ENCODE results near the gene KIAA1328. TPM values are rescaled to one million over a fixed set of nuclear protein-coding genes. Genes with fewer than 3 reads are reported as not detected.
"Not testable (repeated sequence)": the region's sequence is repeated elsewhere in the genome, so short reads cannot be mapped to it uniquely, and the experiment has no call there.

The KIAA1328 gene
- total RNA-seq, 2 donors from 2014 or later, result 6.1 to 14.3 TPM

DNA sequence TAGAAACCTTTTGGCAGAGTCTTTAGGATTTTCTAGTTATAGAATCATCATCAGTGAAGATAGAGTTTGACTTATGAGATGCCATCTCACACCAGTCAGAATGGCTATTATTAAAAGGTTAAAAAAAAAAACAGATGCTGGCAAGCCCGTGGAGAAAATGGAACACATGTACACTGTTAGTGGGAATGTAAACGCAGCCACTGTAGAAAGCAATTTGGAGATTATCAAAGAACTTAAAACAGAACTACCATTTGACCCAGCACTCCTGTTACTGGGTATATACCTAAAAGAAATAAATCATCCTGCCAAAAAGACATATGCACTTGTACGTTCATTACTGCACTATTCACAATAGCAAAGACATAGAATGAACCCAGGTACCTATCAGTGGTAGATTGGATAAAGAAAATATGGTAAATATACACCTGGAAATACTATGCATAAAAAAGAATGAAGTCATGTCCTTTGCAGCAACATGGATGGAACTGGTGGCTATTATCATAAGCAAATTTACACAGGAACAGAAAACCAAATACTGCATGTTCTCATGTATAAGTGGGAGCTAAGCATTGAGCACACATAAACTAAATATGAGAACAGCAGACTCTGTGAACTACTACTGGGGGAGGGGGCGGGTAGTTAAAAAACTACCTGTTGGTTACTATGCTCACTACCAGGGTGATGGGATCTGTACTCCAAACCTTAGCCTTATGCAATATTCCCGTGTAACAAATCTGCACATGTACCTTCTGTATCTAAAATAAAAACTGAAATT lies 279.0 kb downstream of the KIAA1328 start:
- ATAC-seq (no peak), DNase-seq (ENCODE audit: low spot score) (no peak)
- Mint-ChIP-seq H3K4me1 (ENCODE audit: low read depth in 2 of 2) (no peaks in the 10 kb centered on the region), H3K4me3 (no peak overlapping the region), H3K9me3 (peaks cover 20% of the 10 kb centered on the region), H3K27ac (no peak overlapping the region), H3K36me3 (peaks cover 19% of the 10 kb centered on the region), H3K27me3 (no peaks in the 10 kb centered on the region)

DNA sequence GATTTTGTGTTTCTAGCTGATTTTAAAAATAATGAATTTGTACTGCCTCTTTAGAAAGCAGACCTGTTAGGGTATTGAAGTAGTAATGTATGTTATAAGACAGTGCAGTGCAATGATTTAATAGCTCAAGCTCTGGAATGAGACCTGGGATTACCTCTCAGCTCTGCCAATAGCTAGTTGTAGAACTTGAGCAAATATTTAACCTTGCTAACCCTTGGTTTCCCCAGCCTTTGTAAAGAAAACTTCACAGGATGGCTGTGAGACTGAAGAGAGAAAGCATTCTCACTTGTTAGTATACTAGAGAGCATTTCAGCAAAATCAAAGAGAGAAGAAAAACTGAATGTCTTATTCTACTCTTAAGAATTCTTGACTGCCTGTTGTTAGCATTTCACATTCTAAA lies 293.9 kb downstream of the KIAA1328 start:
- Mint-ChIP-seq H3K36me3 (no peaks in the 10 kb centered on the region), H3K9me3 (peaks cover 4% of the 10 kb centered on the region), H3K27me3 (no peaks in the 10 kb centered on the region), H3K4me3 (no peak overlapping the region), H3K27ac (no peak overlapping the region), H3K4me1 (ENCODE audit: low read depth in 2 of 2) (no peaks in the 10 kb centered on the region)
- DNase-seq (ENCODE audit: low spot score), result no peak
- ATAC-seq, result no peak

DNA sequence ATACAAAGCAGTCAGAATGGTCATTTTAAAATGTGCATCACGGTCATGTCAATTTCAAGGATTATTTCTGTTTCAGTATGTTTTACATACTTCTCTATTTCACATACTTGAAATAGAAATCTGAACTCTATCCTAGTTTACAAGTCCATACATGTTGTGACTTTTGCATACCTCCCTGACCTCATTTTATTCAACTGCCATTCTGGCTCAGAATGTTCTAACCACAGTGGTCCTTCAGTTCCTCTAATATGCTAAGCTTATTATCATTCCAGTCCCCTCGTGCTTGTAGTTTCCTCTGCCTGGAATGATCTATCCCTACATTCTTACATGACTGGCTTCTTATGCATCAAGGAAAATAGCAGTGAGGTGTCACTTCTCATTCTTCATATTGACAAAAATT lies 295.6 kb downstream of the KIAA1328 start:
- H3K9me3 Mint-ChIP-seq, result peaks cover 7% of the 10 kb centered on the region
- ATAC-seq, result no peak

DNA sequence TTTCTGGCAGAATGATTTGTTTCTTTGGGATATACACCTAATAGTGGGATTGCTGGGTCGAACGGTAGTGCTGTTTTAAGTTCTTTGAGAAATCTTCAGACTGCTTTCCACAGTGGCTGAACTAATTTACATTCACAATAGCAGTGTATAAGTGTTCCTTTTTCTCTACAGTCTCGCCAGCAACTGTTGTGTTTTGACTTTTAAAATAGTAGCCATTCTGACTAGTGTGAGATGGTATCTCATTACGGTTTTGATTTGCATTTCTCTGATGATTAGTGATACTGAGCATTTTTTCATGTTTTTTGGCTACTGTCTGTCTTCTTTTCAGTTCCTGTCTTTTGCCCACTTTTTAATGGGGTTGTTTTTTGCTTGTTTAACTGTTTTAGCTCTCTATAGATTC lies 306.2 kb downstream of the KIAA1328 start:
- Mint-ChIP-seq H3K4me1 (ENCODE audit: low read depth in 2 of 2) (no peaks in the 10 kb centered on the region), H3K27me3 (no peaks in the 10 kb centered on the region), H3K4me3 (no peak overlapping the region), H3K9me3 (peaks cover 14% of the 10 kb centered on the region), H3K36me3 (peaks cover 15% of the 10 kb centered on the region), H3K27ac (no peak overlapping the region)
- DNase-seq (ENCODE audit: low spot score), result no peak
- ATAC-seq, result no peak

More for the DNA sequence above, 295.6 kb downstream of the KIAA1328 start:
- no peak overlapping the region for H3K27ac Mint-ChIP-seq
- no peaks in the 10 kb centered on the region for H3K4me1 Mint-ChIP-seq (ENCODE audit: low read depth in 2 of 2)
- no peaks in the 10 kb centered on the region for H3K36me3 Mint-ChIP-seq
- no peak overlapping the region for H3K4me3 Mint-ChIP-seq
- no peak for DNase-seq (ENCODE audit: low spot score)
- H3K27me3 Mint-ChIP-seq, result no peaks in the 10 kb centered on the region

DNA sequence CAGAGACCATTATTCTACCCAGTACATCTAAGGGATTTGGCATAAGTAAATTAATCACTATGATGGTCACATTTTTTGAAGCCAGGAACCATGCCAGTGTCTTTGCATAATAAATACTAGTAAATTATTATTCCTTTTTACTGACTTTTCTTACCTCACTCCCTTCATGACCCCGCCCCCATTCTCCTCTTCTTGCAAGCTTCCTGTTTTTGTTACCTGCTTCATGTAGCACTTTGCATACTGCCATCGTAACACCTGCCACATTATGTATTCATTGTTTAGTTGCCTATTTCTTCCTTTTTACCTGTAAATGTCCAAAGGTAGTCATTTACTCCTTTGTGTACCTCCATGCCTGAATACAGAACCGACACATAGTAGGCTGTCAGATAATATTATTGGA lies 309.5 kb downstream of the KIAA1328 start:
- peaks cover 14% of the 10 kb centered on the region for H3K9me3 Mint-ChIP-seq
- no peak for DNase-seq (ENCODE audit: low spot score)
- no peak overlapping the region for H3K4me3 Mint-ChIP-seq
- peaks cover 15% of the 10 kb centered on the region for H3K36me3 Mint-ChIP-seq
- no peaks in the 10 kb centered on the region for H3K4me1 Mint-ChIP-seq (ENCODE audit: low read depth in 2 of 2)
- no peak for ATAC-seq
- no peaks in the 10 kb centered on the region for H3K27me3 Mint-ChIP-seq
- no peak overlapping the region for H3K27ac Mint-ChIP-seq

DNA sequence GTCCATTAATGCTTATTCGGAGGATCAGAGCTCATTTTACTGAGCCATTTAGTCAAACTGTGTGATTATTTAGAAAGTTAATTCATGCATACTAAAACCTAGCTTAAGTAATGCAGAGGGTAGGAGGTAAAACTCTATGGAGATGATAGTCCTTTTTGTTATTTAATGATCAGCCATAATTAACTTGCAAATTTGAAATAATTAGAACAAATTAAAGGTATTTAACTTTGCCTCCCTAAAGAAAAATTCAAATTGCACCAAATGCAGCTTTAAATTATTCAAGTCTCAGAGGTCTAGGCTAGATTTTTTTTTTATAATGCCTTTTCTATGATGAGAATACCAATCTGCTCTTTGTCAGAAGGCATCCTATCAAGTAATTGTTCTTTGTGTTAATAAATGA lies 310.9 kb downstream of the KIAA1328 start:
- no peaks in the 10 kb centered on the region for H3K4me1 Mint-ChIP-seq (ENCODE audit: low read depth in 2 of 2)
- H3K9me3 Mint-ChIP-seq, result peaks cover 14% of the 10 kb centered on the region
- no peak for ATAC-seq

DNA sequence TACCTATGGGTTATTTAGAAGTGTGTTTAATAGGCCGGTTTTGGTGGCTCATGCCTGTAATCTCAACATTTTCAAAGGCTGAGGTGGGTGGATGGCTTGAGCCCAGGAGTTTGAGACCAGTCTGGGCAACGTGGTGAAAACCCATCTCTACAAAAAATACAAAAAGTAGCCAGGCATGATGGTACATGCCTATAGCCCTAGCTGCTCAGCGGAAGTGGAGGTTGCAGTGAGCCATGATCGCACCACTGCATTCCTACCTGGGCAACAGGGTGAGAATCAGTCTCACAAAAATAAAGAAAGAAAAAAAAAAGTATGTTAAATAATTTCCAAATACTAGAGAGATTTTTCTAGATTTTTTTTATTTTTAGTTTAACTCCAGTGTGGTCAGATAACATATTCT lies 316.0 kb downstream of the KIAA1328 start:
- Mint-ChIP-seq H3K36me3 (peaks cover 19% of the 10 kb centered on the region), H3K9me3 (peaks cover 10% of the 10 kb centered on the region), H3K27me3 (no peaks in the 10 kb centered on the region), H3K27ac (no peak overlapping the region), H3K4me1 (ENCODE audit: low read depth in 2 of 2) (no peaks in the 10 kb centered on the region), H3K4me3 (no peak overlapping the region)
- ATAC-seq, result no peak
- DNase-seq (ENCODE audit: low spot score), result no peak

More for the DNA sequence above, 310.9 kb downstream of the KIAA1328 start:
- no peak overlapping the region for H3K4me3 Mint-ChIP-seq
- peaks cover 15% of the 10 kb centered on the region for H3K36me3 Mint-ChIP-seq
- no peak for DNase-seq (ENCODE audit: low spot score)
- H3K27ac Mint-ChIP-seq, result no peak overlapping the region
- H3K27me3 Mint-ChIP-seq, result no peaks in the 10 kb centered on the region

DNA sequence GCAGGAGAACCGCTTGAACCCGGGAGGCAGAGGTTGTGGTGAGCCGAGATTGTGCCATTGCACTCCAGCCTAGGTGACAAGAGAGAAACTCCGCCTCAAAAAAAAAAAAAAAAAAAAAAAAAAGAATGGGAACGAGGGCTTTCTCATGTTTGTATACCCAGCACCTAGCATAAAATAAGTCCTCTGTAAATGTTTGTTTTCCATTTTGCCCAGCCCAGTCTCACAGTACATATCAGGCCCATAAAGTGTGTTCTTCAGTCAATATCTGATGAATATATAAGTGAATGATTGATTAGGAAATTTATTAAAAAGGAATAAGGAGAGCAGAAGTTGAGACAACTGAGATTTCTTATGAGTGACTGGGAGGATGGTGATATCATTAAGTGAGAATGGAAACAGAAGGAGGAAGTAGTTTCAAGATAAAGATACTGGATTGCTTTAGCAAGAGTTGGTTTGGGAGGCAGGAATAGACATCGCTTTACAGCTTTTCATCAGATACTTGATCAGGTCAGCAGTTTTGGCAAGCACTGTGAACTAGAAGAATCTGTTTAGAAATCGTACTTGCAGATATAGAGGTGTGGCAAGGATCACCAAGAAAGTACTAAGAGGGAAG lies 327.5 kb downstream of the KIAA1328 start:
- no peaks in the 10 kb centered on the region for H3K27me3 Mint-ChIP-seq
- no peak overlapping the region for H3K4me3 Mint-ChIP-seq
- no peak for ATAC-seq
- no peaks in the 10 kb centered on the region for H3K9me3 Mint-ChIP-seq
- no peaks in the 10 kb centered on the region for H3K4me1 Mint-ChIP-seq (ENCODE audit: low read depth in 2 of 2)
- H3K27ac Mint-ChIP-seq, result no peak overlapping the region
- H3K36me3 Mint-ChIP-seq, result no peaks in the 10 kb centered on the region
- DNase-seq (ENCODE audit: low spot score), result no peak

DNA sequence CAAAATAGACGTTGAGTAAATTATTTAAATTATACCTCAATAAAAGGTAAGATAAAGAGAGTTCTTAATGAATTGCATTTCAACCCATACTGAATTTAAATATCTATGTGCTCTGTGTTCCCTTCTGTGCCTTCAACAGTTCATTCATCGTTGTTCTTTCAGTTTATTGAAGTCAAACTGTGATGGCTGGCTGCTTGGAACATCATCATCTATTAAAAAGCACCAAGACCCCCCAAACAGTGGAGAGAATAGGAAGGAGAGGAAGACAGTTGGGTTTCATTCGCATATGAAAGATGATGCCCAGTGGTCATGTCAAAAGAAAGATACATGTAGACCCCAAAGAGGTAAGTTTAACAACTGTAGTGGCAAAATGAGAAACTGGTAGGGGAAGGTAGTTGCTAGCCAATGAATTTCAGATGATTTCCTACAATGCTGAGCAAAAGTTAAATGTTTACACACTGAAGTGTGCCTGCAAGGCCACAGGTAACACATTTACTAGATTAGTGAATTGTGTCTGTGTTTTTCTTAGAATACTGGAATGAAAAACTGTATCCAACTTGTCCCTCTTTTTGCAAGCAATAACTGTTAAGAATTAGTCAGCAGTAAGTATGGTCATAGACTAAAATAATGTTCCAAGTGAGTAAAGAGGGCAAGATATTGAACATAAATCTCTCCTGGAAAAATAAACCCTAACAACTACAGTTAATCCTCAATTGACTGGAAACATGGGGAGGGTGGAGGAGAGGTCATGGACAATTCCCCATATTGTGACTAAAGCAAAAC lies 331.3 kb downstream of the KIAA1328 start:
- no peaks in the 10 kb centered on the region for H3K4me1 Mint-ChIP-seq (ENCODE audit: low read depth in 2 of 2)
- H3K27me3 Mint-ChIP-seq, result no peaks in the 10 kb centered on the region
- H3K36me3 Mint-ChIP-seq, result peaks cover 9% of the 10 kb centered on the region
- H3K4me3 Mint-ChIP-seq, result no peak overlapping the region
- ATAC-seq (no peak), DNase-seq (ENCODE audit: low spot score) (no peak)
- no peak overlapping the region for H3K27ac Mint-ChIP-seq
- no peaks in the 10 kb centered on the region for H3K9me3 Mint-ChIP-seq

DNA sequence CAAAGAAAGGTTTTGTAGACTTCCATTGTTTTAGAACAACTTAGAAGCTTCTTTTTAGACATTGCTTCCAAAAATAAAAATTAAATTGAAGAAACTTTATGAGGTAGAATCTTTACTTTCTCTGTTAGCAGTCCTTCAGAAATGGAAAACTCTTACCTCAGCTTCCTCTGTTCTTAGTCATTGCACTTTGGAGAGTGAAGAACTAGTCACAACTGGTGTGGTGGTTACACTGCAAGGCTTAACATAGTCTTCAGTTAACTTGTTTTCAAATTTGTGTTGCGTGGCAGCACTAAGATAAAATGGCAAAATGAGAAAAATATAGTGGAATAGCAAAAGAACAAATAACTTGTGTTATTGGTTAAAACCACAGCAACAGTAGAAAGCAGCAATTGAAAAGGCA lies 332.6 kb downstream of the KIAA1328 start:
- peaks cover 9% of the 10 kb centered on the region for H3K36me3 Mint-ChIP-seq
- no peak overlapping the region for H3K27ac Mint-ChIP-seq
- no peaks in the 10 kb centered on the region for H3K4me1 Mint-ChIP-seq (ENCODE audit: low read depth in 2 of 2)
- no peak overlapping the region for H3K4me3 Mint-ChIP-seq
- DNase-seq (ENCODE audit: low spot score) (no peak), ATAC-seq (no peak)
- H3K9me3 Mint-ChIP-seq, result no peaks in the 10 kb centered on the region
- no peaks in the 10 kb centered on the region for H3K27me3 Mint-ChIP-seq

DNA sequence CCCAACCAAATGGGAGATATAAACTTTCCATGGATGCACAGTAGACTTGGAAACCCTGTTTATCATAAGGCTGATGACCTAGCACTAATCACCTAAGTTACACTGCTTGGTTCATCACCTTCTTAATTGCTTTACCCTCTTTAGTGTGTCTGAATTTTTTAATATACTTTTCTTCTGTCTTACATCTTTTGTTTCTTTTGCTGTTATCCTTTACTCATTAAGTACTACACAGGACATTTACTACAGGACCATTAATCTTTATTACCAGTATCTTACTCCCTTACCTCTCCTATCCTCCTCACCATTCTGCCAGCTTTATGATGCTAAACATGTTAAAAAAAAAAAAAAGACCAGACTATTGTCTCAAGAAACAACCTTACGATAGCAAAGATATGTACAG lies 333.6 kb downstream of the KIAA1328 start:
- Mint-ChIP-seq H3K4me3 (no peak overlapping the region), H3K27me3 (no peaks in the 10 kb centered on the region), H3K36me3 (peaks cover 9% of the 10 kb centered on the region), H3K27ac (no peak overlapping the region), H3K4me1 (ENCODE audit: low read depth in 2 of 2) (no peaks in the 10 kb centered on the region), H3K9me3 (no peaks in the 10 kb centered on the region)
- ATAC-seq (no peak), DNase-seq (ENCODE audit: low spot score) (no peak)

DNA sequence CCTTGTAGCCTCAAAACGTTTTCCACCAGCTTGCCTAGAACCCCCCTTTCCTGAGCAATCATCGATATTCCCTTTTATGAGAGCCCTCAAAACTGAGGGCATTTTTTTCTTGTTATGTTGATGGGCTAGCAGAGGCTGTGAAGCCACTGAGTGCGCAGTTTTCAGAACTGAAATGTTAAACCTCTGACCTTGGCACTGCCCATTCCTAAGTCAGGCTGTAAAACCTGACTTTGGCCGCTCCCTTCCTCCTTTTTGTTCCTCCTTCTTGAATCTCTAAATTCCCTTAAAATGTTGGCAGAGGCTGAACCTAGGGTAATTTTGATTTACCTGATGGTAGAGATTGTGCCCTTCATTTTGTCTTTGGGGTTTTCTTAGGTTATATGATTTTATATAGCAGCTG lies 334.2 kb downstream of the KIAA1328 start:
- no peak overlapping the region for H3K27ac Mint-ChIP-seq
- DNase-seq (ENCODE audit: low spot score), result no peak
- no peak overlapping the region for H3K4me3 Mint-ChIP-seq
- no peaks in the 10 kb centered on the region for H3K4me1 Mint-ChIP-seq (ENCODE audit: low read depth in 2 of 2)
- no peak for ATAC-seq
- H3K36me3 Mint-ChIP-seq, result peaks cover 9% of the 10 kb centered on the region
- peaks cover 2% of the 10 kb centered on the region for H3K9me3 Mint-ChIP-seq
- no peaks in the 10 kb centered on the region for H3K27me3 Mint-ChIP-seq

DNA sequence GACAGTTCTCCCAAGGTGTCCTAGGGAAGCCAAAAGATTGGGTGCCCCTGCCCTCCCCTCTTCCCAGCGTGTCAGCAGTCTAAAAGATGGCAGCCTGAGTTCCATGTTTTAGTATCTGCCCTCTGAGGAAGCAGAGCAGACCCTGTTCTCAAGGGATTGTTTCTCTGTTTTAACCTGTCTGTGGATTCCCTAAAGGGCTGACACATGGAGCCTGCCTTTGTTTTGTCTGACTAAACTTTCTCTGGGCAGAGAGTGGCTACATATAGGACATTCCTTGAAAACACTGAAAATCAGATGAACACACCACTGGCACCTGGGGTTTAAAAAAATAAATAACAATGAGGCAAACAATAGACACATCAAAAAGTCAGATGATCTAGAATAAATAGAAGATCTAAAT lies 337.6 kb downstream of the KIAA1328 start:
- no peaks in the 10 kb centered on the region for H3K4me1 Mint-ChIP-seq (ENCODE audit: low read depth in 2 of 2)
- peaks cover 9% of the 10 kb centered on the region for H3K36me3 Mint-ChIP-seq
- peaks cover 3% of the 10 kb centered on the region for H3K9me3 Mint-ChIP-seq
- ATAC-seq (no peak), DNase-seq (ENCODE audit: low spot score) (no peak)
- H3K4me3 Mint-ChIP-seq, result no peak overlapping the region
- H3K27ac Mint-ChIP-seq, result no peak overlapping the region
- H3K27me3 Mint-ChIP-seq, result no peaks in the 10 kb centered on the region

DNA sequence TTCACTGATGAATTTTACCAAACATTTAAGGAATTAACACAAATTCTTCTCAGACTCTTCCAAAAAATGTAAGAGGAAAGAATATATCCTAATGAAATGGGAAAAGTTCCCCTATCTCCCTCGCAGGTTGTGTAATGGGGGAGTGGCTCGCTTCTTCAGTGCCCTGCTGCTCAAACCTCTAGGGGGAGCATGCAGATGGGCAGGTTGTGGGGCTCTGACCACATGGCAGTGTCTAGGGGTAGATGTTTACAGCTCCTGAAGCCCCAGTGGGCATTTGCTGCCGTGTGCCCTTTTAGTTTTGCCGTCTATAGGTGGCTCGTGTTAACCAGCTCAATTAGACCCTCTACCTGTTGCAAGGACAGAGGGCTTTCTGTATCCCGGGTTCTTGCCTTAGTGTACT lies 338.0 kb downstream of the KIAA1328 start:
- not testable (repeated sequence) for H3K4me3 Mint-ChIP-seq; H3K27me3 Mint-ChIP-seq; DNase-seq (ENCODE audit: low spot score); H3K4me1 Mint-ChIP-seq (ENCODE audit: low read depth in 2 of 2); H3K27ac Mint-ChIP-seq; H3K9me3 Mint-ChIP-seq; ATAC-seq; H3K36me3 Mint-ChIP-seq

Data from natural killer cell treated with Interleukin-12 subunit alpha and Interleukin-12 subunit beta and Interleukin-15 and Interleukin-18, amount 100 ng/mL, for 72 hours (primary cell).